HG02884 (cell line): ENCODE measurements around the gene HSPA14.
"Not testable (repeated sequence)": the region's sequence is repeated elsewhere in the genome, so short reads cannot be mapped to it uniquely, and the experiment has no call there.

Source experiments
- ATAC-seq: cut with Tn5 transposase; IDR thresholded peaks from one replicate; pipeline ENCODE4 v1.9.1; 2021; ENCODE audit warnings: mild to moderate bottlenecking, moderate library complexity; ENCODE audit not compliant: unreplicated experiment

Gene HSPA14

DNA sequence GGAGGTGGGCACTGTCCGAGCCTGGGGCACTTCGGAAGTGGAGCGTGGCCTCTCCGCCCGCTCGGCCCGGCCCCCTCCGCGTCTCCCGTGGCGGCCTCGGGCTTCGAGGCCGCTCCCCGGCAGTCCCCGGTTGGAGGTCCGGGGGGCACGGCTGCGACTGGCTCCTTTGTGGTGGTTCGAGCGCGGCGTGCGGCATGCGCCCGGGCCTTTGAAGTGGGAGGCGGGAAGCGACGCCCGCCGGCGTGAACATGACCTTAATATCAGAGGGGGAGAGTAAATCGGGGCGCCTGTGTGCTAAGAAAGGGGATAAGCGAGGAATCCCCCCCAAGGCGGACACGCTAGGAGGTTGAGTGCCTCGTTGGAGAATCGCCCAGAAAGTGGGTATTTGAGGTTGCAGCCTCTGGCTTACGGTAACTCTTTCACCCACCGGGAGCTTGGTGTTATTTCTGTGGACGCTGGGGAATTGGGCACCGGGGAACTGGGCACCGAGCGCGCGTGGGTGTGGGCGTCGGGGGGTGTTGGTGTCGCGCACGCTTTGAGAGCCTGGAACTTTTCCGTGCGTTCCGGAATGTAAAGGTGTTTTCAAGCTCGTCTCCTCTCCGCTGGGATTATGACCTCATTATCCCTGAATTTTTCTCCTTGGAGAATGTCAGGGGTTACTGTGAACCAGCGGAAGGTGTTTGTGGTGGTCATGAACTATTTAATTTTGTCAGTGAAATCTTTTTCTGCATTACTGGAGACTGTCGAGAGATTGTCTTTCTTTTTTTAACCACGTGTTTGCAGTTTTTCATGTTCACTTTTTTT is 41.2 kb downstream of the HSPA14 start:
- peak; percentile 19 for ATAC-seq

DNA sequence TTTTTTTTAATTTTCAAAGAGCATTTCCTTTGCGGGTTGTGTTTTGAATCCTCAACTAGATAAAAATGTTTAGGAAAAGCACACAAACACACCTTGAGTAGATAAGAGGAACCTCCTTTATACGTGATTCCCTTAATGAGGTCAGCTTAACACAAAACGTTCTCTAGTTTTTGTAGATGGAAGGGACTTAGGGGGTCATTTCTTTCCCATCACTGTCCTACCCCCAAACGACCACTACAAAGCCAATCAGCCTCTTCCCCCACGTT is 41.8 kb downstream of the HSPA14 start:
- no peak for ATAC-seq

DNA sequence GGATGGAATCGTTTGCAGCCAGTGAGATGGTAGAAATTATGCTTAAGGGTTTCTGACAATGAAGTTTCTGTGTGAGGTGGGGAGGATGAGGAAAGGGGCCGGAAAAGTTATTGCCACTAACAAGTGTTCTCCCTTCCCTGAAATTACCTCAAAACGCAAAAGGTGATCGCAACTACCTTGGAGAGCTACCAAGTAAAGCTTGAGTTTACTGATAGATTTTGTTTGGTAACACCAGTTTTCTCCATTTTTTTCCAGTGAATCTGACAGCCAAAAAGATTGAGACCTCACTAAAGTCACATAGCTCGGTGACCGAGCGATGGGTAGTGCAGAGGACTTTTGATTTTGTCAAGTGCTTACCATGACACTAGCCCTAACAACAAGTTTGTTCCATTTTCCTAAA is 42.1 kb downstream of the HSPA14 start:
- ATAC-seq: no peak

DNA sequence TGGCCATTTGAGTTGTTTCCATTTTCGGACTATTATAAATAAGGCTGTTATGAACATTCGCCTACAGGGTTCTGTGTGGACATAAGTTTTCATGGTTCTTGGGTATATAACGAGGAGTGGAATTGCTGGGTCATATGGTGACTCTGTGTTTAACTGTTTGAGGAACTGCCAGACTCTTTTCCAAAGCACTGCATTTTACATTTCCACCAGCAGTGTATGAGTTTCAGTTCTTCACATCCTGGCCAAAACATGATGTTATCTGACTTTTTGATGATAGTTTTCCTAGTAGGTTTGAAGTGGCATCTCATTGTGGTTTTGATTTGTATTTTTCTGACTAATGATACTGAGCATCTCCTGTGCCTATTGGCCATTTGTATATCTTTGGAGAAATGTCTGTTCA is 46.0 kb downstream of the HSPA14 start:
- no peak for ATAC-seq

DNA sequence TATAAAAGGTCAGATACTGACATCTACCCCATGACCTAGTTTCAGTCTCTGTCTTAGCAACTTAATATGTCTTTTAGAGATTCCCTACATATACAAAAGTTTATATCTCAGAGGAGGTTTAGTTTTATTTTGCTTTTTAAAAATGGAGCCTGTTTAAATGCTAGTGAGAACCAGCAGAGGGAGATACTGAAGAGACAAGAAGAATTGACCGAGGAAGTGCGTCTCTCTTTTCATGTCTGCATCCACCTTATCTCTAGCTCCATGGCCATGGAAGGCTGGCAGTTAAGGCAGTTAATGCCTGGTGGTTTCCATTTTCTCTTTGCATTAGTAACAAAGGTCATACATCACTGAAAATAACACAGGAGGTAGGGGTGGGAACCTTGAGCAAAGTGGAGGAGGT is 51.2 kb downstream of the HSPA14 start:
- no peak for ATAC-seq

DNA sequence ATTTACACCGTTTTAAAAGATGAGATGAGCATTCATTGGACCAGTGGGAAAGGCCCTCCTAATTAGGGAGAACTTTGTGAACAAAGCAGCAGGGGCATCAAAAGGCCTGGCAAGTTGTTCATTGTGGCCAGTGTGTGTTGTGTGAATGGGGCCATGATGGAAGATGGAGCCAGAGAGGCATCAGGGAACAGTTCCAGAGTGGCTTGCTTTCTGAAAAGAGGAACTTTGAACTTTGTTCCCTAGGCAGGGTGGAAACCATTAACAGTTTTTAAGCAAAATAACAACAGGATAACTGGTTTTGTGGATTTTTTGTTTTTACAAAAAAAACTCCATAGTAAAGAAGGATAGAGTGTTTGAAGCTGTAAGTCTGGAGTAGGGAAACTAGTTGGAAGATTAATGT is 53.0 kb downstream of the HSPA14 start:
- no peak for ATAC-seq

DNA sequence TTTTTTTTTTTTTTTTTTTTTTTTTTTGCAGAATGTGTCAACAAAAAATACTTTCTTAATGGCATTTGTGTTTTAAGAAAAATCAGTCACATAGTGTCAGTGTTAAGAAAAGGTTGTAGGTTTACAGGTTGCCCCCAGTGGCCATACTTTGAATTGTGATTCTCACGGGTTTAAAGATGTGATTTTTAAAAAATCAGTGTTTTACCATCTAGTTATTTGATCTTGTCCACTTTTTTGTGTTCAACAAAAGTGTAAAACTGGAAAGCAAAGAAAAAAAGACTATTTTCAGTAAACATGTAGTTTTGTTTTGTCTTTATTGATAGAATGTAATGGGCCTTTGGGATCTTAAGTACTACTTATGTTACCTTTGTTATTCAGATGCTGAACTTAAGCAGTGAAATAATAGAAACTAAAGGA is 66.2 kb downstream of the HSPA14 start:
- no peak for ATAC-seq

DNA sequence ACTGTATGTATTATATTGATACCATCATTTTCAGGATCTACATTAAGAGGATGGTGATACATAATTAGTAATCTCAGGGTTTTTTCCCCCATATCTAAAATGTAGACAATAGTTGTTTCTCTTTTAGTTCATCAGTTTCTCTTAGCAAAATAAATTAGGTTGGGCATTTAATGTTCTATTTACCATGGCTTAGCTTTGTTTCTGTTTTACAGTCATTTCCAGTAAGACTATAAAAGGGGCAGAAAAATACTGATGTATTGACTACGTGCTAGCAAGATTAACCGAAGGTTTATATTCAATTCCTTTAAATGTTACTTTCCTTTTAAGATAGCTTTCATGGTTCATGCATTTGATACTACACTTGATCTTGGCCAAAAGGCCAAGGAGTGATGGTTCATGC is 66.8 kb downstream of the HSPA14 start:
- no peak for ATAC-seq

DNA sequence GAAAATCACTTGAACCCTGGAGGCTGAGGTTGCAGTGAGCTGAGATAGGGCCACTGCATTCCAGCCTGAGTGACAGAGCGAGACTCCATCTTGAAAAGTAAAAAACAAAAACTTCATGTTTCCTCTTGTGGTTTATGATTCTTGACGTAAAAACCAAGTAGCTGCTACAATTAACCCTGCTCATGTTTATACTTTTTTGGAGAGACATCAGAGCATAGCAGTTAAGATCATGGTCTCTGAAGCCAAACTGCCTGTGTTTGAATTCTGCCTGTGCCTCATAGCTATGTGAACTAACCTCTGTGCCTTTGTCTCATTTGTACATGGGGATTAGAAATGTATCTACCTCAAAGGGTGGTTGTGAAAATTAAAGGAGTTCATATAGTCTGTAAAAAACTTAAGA is 67.8 kb downstream of the HSPA14 start:
- no peak for ATAC-seq

DNA sequence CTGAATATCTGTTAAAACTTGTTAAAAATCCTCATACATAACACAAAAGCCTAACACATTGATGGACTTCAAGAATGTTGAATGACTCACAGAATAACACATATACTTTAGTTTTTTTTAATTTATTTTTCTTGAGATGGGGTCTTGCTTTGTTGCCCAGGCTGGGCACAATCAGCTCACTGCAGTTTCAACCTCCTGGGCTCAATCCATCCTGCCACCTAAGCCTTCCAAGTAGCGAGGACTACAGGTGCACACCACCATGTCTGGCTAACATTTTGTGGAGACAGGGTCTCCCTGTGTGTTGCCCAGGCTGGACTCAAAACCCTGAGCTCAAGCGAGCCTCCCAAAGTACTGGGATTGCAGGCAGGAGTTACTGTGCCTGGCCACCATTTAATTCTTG is 68.7 kb downstream of the HSPA14 start:
- ATAC-seq: no peak

DNA sequence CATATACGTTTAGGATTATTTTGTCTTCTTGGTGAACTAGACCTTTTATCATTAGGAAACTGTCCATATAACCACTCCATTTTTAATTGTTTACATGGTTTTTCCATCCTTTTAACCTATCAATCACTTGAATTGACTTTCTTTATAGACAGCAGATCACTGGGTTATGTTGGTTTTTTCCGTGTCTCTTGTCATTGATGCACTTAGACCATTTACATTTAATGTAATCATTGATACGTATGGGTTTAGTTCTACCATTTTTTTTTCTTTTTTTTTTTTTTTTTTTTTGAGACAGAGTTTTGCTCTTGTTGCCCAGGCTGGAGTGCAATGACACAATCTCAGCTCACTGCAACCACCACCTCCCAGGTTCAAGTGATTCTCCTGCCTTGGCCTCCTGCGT is 69.5 kb downstream of the HSPA14 start:
- not testable (repeated sequence) for ATAC-seq

DNA sequence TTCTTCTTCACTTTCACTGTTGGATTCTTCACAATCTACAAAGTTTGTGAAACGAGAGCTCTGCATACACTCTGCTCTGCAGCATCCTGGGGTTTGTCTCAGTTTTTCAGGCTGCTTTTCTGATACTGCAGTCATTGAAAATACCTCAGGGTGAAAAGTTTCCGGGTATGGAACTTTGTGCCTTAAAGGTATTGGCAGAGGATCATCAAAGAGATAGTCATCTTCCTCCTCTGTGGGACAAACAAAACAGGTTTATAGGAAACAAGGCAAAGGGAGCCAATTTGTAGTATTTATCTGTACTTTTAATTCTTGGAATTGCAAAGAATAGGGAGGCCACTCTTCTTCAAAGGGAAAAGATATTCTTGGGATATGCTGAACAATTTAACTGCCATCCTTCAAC is 71.0 kb downstream of the HSPA14 start:
- ATAC-seq: no peak

DNA sequence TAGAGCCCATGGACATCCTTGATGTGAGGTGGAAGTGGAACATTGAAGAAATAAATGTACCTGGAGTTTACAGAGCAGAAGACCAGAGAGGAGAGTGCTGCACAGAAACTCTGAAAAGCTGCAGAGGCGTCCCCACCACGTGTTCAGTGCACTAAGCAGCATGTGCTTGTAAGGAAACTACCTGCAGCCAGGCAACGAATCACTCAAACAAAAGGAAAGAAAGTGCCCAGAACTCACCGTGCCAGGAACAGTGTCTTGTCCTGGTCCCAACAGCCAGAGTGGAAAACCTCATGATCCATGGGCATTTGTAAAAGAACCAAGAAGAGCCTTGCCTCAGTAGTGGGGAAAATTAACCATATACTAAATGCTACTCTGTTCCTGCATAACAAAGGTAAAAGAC is 72.8 kb downstream of the HSPA14 start:
- no peak for ATAC-seq

DNA sequence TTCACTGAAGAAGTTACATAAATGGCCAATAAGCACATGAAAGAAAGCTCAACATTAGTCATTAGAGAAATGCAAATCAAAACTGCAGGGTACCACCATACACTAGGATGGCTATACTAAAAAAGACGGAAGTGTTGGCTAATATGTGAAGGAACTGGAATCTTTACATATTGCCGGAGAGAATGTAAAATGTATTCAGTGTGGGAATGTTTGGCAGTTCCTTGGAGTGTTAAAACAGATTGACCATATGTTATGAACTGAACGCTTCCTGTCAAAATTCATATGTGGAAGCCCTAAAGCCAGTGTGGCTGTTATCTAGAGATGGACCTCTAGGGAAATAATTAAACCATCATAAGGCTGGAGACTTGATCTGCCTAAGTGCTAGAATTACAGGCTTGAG is 73.7 kb downstream of the HSPA14 start:
- no peak for ATAC-seq

DNA sequence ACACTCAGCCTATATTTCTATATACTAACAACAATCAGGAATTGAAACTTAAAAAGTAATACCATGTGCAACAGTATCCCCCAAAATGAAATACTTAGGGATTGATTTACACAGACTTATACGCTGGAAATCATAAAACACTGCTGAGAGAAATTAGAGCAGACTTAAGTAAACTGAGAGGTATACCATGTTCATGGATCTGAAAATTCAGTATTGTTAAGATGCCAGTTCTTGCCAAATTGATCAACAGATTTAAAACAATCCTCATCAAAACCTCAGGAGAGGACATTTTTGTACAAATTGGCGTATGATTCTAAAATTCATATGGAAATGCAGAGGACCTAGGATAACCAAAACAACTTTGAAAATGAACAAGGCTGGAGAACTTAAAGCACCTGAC is 78.5 kb downstream of the HSPA14 start:
- ATAC-seq: no peak

DNA sequence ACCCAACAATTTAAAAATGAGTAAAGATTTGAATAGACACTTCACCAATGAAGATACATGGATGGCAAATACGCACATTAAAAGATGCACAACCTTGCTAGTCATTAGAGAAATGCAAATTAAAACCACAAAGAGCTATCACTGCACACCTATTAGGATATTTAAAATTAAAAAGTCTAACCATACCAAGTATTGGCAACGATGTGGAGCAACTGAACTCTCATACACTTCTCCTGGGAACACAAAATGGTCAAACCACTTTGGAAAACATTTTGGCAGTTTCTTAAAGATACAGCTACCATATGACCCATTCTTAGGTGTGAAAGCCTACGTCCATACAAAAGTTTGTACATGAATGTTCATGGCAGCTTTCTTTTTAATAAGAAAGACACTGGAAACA is 79.7 kb downstream of the HSPA14 start:
- no peak for ATAC-seq

DNA sequence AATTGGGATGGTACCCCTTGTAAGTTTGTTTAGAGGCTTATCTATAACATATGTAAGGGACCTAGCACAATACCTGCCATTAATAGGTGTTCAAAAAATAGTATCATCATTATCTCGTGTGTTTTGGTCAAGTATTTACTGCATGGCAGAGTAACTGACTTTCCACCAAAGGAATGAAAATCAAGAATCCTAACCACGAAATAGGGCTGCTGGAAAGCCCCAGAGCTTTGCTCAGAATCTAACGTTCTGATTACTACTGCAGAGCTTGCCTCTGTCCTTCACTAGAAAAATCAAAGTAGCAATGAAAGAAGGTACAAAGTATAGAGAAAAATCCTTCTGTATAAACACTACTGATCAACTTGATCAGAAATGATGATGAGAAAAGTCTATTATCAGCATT is 80.9 kb downstream of the HSPA14 start:
- no peak for ATAC-seq
